Neural progenitor cell (in vitro differentiated cells): Measurements from ENCODE around the gene S100A7A. TPM values are rescaled to one million over a fixed set of nuclear protein-coding genes. Genes with fewer than 3 reads are reported as not detected.

Source experiments
- DNase-seq: peaks from one replicate; pipeline ENCODE4 v3.0.0-alpha.2; 2016; ENCODE audit warnings: low spot score
- H2AFZ ChIP-seq: fragments of 200-600 bp; sonication (generic); replicated peaks from 2 replicates; pipeline ENCODE4 v1.6.1; 2016; ENCODE audit warnings: antibody characterized with exemption
- H3F3A ChIP-seq: fragments of 200-600 bp; sonication (generic); 2 replicates; pipeline ENCODE4 v1.6.1; 2016; ENCODE audit warnings: antibody characterized with exemption, low read depth
- H3K27ac ChIP-seq: fragments of 200-600 bp; sonication (generic); 2 replicates; pipeline ENCODE4 v1.5.1; 2016; ENCODE audit warnings: mild to moderate bottlenecking
- H3K27me3 ChIP-seq: fragments of 200-600 bp; sonication (generic); 2 replicates; pipeline ENCODE4 v1.6.1; 2016; ENCODE audit warnings: mild to moderate bottlenecking, moderate library complexity
- H3K36me3 ChIP-seq: fragments of 200-600 bp; sonication (generic); 2 replicates; pipeline ENCODE4 v1.5.1; 2016
- H3K4me1 ChIP-seq: fragments of 200-600 bp; sonication (generic); 2 replicates; pipeline ENCODE4 v1.6.1; 2016; ENCODE audit warnings: mixed run types
- H3K4me2 ChIP-seq: fragments of 200-600 bp; sonication (generic); 2 replicates; pipeline ENCODE4 v1.6.1; 2016
- H3K4me3 ChIP-seq: fragments of 200-600 bp; sonication (generic); 2 replicates; pipeline ENCODE4 v1.5.1; 2016
- H3K79me2 ChIP-seq: fragments of 200-600 bp; sonication (generic); 2 replicates; pipeline ENCODE4 v1.6.1; 2016; ENCODE audit warnings: low read depth
- H3K9ac ChIP-seq: fragments of 200-600 bp; sonication (generic); 2 replicates; pipeline ENCODE4 v1.6.1; 2016
- H3K9me3 ChIP-seq: fragments of 200-600 bp; sonication (generic); 2 replicates; pipeline ENCODE4 v1.5.1; 2016; ENCODE audit warnings: low read depth
- H4K20me1 ChIP-seq: fragments of 200-600 bp; sonication (generic); 2 replicates; pipeline ENCODE4 v1.6.1; 2016; ENCODE audit warnings: low read depth
- H3K27ac Mint-ChIP-seq: 3 replicates; pipeline ENCODE4 v1.8.0; 2021; ENCODE audit warnings: mixed read lengths
- H3K27me3 Mint-ChIP-seq: 2 replicates; pipeline ENCODE4 v1.8.0; 2022; ENCODE audit warnings: low read depth, mild to moderate bottlenecking, inconsistent platforms, moderate library complexity, mixed read lengths; ENCODE audit not compliant: insufficient read depth
- H3K36me3 Mint-ChIP-seq: 3 replicates; pipeline ENCODE4 v1.8.0; 2021; ENCODE audit warnings: mixed read lengths
- H3K4me1 Mint-ChIP-seq: 3 replicates; pipeline ENCODE4 v1.8.0; 2021; ENCODE audit warnings: mixed read lengths
- H3K4me3 Mint-ChIP-seq: 3 replicates; pipeline ENCODE4 v1.8.0; 2021; ENCODE audit warnings: mild to moderate bottlenecking, moderate library complexity, mixed read lengths
- H3K9me3 Mint-ChIP-seq: 3 replicates; pipeline ENCODE4 v1.8.0; 2020; ENCODE audit warnings: mixed read lengths
- CTCF ChIP-seq: fragments of 200-600 bp; sonication (generic); IDR thresholded peaks from 2 replicates; pipeline ENCODE4 v1.5.1; 2017; ENCODE audit warnings: antibody characterized with exemption, mild to moderate bottlenecking
- EZH2 ChIP-seq: fragments of 200-600 bp; sonication (generic); IDR thresholded peaks from 2 replicates; pipeline ENCODE4 v1.6.1; 2017; ENCODE audit warnings: antibody characterized with exemption, mild to moderate bottlenecking, moderate library complexity
- EZH2phosphoT487 ChIP-seq: fragments of 200-600 bp; sonication (generic); IDR thresholded peaks from 2 replicates; pipeline ENCODE4 v1.6.1; 2017; ENCODE audit warnings: antibody characterized with exemption
- total RNA-seq: library from RNA; depleted of rRNA; stranded (reverse); fragments of >200 nt; gene quantifications from 2 replicates; pipeline ENCODE4 v1.2.3, GENCODE V29; 2015; ENCODE audit warnings: low replicate concordance

S100A7A gene
- total RNA-seq, 1 donor from 2014 or later, result not detected

GRCh38 chr1:153370146-153370545 is 46.2 kb upstream of the S100A7A start:
- Mint-ChIP-seq H3K27ac (no peak overlapping the region), H3K4me1 (no peaks in the 10 kb centered on the region)
- DNase-seq, result no peak

GRCh38 chr1:153371231-153371630 is 45.1 kb upstream of the S100A7A start:
- Histone ChIP-seq H3K79me2 (no peaks in the 10 kb centered on the region), H3K9ac (no peak overlapping the region), H3K4me3 (no peak overlapping the region), H3K27ac (no peak overlapping the region), H3K4me1 (no peaks in the 10 kb centered on the region), H3F3A (no peaks in the 10 kb centered on the region), H4K20me1 (no peaks in the 10 kb centered on the region), H3K4me2 (no peak overlapping the region), H3K27me3 (no peaks in the 10 kb centered on the region), H3K9me3 (no peaks in the 10 kb centered on the region), H3K36me3 (no peaks in the 10 kb centered on the region), H2AFZ (no peak overlapping the region)
- no peak for DNase-seq
- Mint-ChIP-seq H3K27ac (no peak overlapping the region), H3K4me3 (no peak overlapping the region), H3K27me3 (peaks cover 11% of the 10 kb centered on the region), H3K36me3 (no peaks in the 10 kb centered on the region), H3K4me1 (no peaks in the 10 kb centered on the region), H3K9me3 (no peaks in the 10 kb centered on the region)
- TF ChIP-seq EZH2, result no peak
- no peak for TF ChIP-seq EZH2phosphoT487
- TF ChIP-seq CTCF, result no peak

More at GRCh38 chr1:153370146-153370545, 46.2 kb upstream of the S100A7A start:
- H3K36me3 ChIP-seq, result no peaks in the 10 kb centered on the region
- no peaks in the 10 kb centered on the region for H3F3A ChIP-seq
- H3K9me3 ChIP-seq, result no peaks in the 10 kb centered on the region
- H3K27me3 Mint-ChIP-seq, result peaks cover 10% of the 10 kb centered on the region
- no peak overlapping the region for H3K4me3 ChIP-seq
- H3K4me3 Mint-ChIP-seq, result no peak overlapping the region
- no peak overlapping the region for H2AFZ ChIP-seq
- no peak overlapping the region for H3K4me2 ChIP-seq
- H3K79me2 ChIP-seq, result no peaks in the 10 kb centered on the region
- H4K20me1 ChIP-seq, result no peaks in the 10 kb centered on the region
- no peaks in the 10 kb centered on the region for H3K27me3 ChIP-seq
- H3K4me1 ChIP-seq, result no peaks in the 10 kb centered on the region
- no peaks in the 10 kb centered on the region for H3K36me3 Mint-ChIP-seq
- no peak for TF ChIP-seq EZH2
- TF ChIP-seq EZH2phosphoT487, result no peak
- no peak for TF ChIP-seq CTCF
- no peaks in the 10 kb centered on the region for H3K9me3 Mint-ChIP-seq
- no peak overlapping the region for H3K9ac ChIP-seq
- no peak overlapping the region for H3K27ac ChIP-seq

- Histone ChIP-seq H3F3A (no peaks in the 10 kb centered on the region), H3K4me2 (no peak overlapping the region), H3K27ac (no peak overlapping the region), H3K4me1 (no peaks in the 10 kb centered on the region), H3K4me3 (no peak overlapping the region), H3K27me3 (no peaks in the 10 kb centered on the region), H3K79me2 (no peaks in the 10 kb centered on the region), H3K36me3 (no peaks in the 10 kb centered on the region), H3K9ac (no peak overlapping the region), H2AFZ (no peak overlapping the region), H4K20me1 (no peaks in the 10 kb centered on the region), H3K9me3 (no peaks in the 10 kb centered on the region)
- Mint-ChIP-seq H3K27me3 (peaks cover 12% of the 10 kb centered on the region), H3K9me3 (no peaks in the 10 kb centered on the region), H3K27ac (no peak overlapping the region), H3K4me1 (no peaks in the 10 kb centered on the region), H3K4me3 (no peak overlapping the region), H3K36me3 (no peaks in the 10 kb centered on the region)
- no peak for TF ChIP-seq EZH2phosphoT487
- TF ChIP-seq CTCF, result no peak
- no peak for TF ChIP-seq EZH2
- no peak for DNase-seq
These were observed 43.7 kb upstream of the S100A7A start for GRCh38 chr1:153372571-153372970.

- Histone ChIP-seq H3K9ac (no peak overlapping the region), H3K27ac (no peak overlapping the region), H3F3A (no peaks in the 10 kb centered on the region), H3K4me1 (no peaks in the 10 kb centered on the region), H4K20me1 (no peaks in the 10 kb centered on the region), H3K4me3 (no peak overlapping the region), H2AFZ (no peak overlapping the region), H3K4me2 (no peak overlapping the region), H3K27me3 (no peaks in the 10 kb centered on the region), H3K36me3 (no peaks in the 10 kb centered on the region), H3K79me2 (no peaks in the 10 kb centered on the region), H3K9me3 (no peaks in the 10 kb centered on the region)
- no peaks in the 10 kb centered on the region for H3K36me3 Mint-ChIP-seq
- no peak overlapping the region for H3K27ac Mint-ChIP-seq
- no peak overlapping the region for H3K4me3 Mint-ChIP-seq
- H3K27me3 Mint-ChIP-seq, result peaks cover 12% of the 10 kb centered on the region
- no peak for TF ChIP-seq EZH2phosphoT487
- no peak for TF ChIP-seq CTCF
- TF ChIP-seq EZH2, result no peak
- no peaks in the 10 kb centered on the region for H3K4me1 Mint-ChIP-seq
- DNase-seq, result no peak
- H3K9me3 Mint-ChIP-seq, result no peaks in the 10 kb centered on the region
These were observed 42.2 kb upstream of the S100A7A start for GRCh38 chr1:153374071-153374470.
